Stimulated activated CD4-positive, alpha-beta T cell treated with anti-CD3 and anti-CD28 coated beads, TNF-alpha, amount 100 ng/mL, for 4 hours (primary cell): Measurements from ENCODE around the gene TSHR.
A peak's percentile ranks its signal among the peaks of the same experiment; 100 is the strongest.
"Not testable (repeated sequence)": the region's sequence is repeated elsewhere in the genome, so short reads cannot be mapped to it uniquely, and the experiment has no call there.

Source experiments
- DNase-seq, 3 experiments: peaks; one replicate each; pipeline ENCODE4 v3.0.0-alpha.2; 2020; ENCODE audit warnings: low read depth in 3 of 3

The TSHR gene

GRCh38 chr14:80951491-80951890, 3.9 kb upstream of the TSHR start:
- DNase-seq, result no peak

- DNase-seq, result not testable (repeated sequence)
These were observed 2.2 kb upstream of the TSHR start for GRCh38 chr14:80953211-80953610.

GRCh38 chr14:80954687-80955299, 628 bp upstream of the TSHR start:
- DNase-seq, result peak; percentile 47 to 59 (median 54)

- DNase-seq, result no peak
These were observed 681 bp downstream of the TSHR start for GRCh38 chr14:80956102-80956501.

- DNase-seq, result no peak
These were observed 1.5 kb downstream of the TSHR start for GRCh38 chr14:80956922-80957321.

GRCh38 chr14:80957613-80958012, 2.2 kb downstream of the TSHR start:
- no peak for DNase-seq

GRCh38 chr14:80958226-80958625, 2.8 kb downstream of the TSHR start:
- DNase-seq, result no peak

GRCh38 chr14:80958939-80959338, 3.5 kb downstream of the TSHR start:
- DNase-seq, result no peak

GRCh38 chr14:80959496-80959895, 4.1 kb downstream of the TSHR start:
- peak in 2 of 3 experiments; percentile 3 to 11 for DNase-seq

- no peak for DNase-seq
These were observed 9.6 kb downstream of the TSHR start for GRCh38 chr14:80965037-80965436.

GRCh38 chr14:80973931-80974641, 18.7 kb downstream of the TSHR start:
- no peak for DNase-seq

- no peak for DNase-seq
These were observed 19.3 kb downstream of the TSHR start for GRCh38 chr14:80974679-80975078.

GRCh38 chr14:80977221-80977620, 21.8 kb downstream of the TSHR start:
- no peak for DNase-seq

GRCh38 chr14:80978403-80978802, 23.0 kb downstream of the TSHR start:
- no peak for DNase-seq

- no peak for DNase-seq
These were observed 24.5 kb downstream of the TSHR start for GRCh38 chr14:80979951-80980350.

- no peak for DNase-seq
These were observed 25.7 kb downstream of the TSHR start for GRCh38 chr14:80981156-80981555.

- DNase-seq, result no peak
These were observed 26.3 kb downstream of the TSHR start for GRCh38 chr14:80981673-80982072.

GRCh38 chr14:80982711-80983110, 27.3 kb downstream of the TSHR start:
- no peak for DNase-seq

GRCh38 chr14:80987235-80988032, 32.0 kb downstream of the TSHR start:
- DNase-seq, result peak; percentile 20 to 38 (median 27)

- no peak for DNase-seq
These were observed 32.8 kb downstream of the TSHR start for GRCh38 chr14:80988192-80988591.

- no peak for DNase-seq
These were observed 33.5 kb downstream of the TSHR start for GRCh38 chr14:80988735-80989429.

- no peak for DNase-seq
These were observed 37.2 kb downstream of the TSHR start for GRCh38 chr14:80992580-80992979.
